Measurements from ENCODE around the gene EIF3A.

DNA sequence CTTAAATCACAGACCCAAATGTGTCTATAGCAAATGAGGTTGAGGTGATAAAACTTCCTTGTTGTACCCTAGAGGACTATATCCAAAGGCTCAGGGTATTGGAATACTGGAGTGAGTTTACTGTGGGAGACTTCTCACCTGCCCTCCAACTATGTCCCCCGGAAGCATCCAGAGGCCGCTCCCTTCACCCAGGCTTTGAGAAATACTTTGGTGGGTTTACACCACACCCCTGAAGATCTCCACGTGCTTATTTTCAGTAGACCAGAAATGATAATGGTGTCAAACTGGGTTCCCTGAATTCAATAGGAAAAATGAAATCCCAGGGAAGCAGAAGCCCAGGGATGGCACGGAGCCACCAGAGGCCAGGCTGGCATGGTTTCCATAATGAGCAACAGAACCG, 82.4 kb downstream of the EIF3A start:
- TF ChIP-seq, protein P1, sequence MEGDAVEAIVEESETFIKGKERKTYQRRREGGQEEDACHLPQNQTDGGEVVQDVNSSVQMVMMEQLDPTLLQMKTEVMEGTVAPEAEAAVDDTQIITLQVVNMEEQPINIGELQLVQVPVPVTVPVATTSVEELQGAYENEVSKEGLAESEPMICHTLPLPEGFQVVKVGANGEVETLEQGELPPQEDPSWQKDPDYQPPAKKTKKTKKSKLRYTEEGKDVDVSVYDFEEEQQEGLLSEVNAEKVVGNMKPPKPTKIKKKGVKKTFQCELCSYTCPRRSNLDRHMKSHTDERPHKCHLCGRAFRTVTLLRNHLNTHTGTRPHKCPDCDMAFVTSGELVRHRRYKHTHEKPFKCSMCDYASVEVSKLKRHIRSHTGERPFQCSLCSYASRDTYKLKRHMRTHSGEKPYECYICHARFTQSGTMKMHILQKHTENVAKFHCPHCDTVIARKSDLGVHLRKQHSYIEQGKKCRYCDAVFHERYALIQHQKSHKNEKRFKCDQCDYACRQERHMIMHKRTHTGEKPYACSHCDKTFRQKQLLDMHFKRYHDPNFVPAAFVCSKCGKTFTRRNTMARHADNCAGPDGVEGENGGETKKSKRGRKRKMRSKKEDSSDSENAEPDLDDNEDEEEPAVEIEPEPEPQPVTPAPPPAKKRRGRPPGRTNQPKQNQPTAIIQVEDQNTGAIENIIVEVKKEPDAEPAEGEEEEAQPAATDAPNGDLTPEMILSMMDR (IDR thresholded peaks at IDR 0.05): no peak
- no peak for TF ChIP-seq POLR2A (IDR thresholded peaks at IDR 0.05)
